Upper lobe of left lung (tissue), 4 donors: ENCODE results near the gene BRD1.

Experiments used
- CTCF ChIP-seq, 6 experiments: fragments of 450-650 bp in 4 of 6; fragments of 200-600 bp in 2 of 6; sonication (generic) in 2 of 6; IDR thresholded peaks; one replicate each; pipeline ENCODE4 v1.5.1; 2016 to 2019; ENCODE audit warnings: antibody characterized with exemption in 6 of 6
- EP300 ChIP-seq, 4 donors: sonication (generic); formaldehyde crosslinking; IDR thresholded peaks; one replicate each; pipeline ENCODE4 v1.5.1; 2017; ENCODE audit warnings: antibody characterized with exemption in 4 of 4, control low read depth in 2 of 4
- POLR2A ChIP-seq, 4 donors: fragments of 450-650 bp; IDR thresholded peaks; one replicate each; pipeline ENCODE4 v1.5.1; 2016 to 2017; ENCODE audit warnings: antibody characterized with exemption in 4 of 4, mild to moderate bottlenecking in 2 of 4
- POLR2AphosphoS5 ChIP-seq, 2 donors: sonication (generic); formaldehyde crosslinking; IDR thresholded peaks; one replicate each; pipeline ENCODE4 v1.5.1; 2017; ENCODE audit warnings: antibody characterized with exemption in 2 of 2

GRCh38 chr22:49807129-49807528 is 20.5 kb downstream of the BRD1 start:
- TF ChIP-seq CTCF (IDR thresholded peaks at IDR 0.05): no peak
- no peak for TF ChIP-seq POLR2A (IDR thresholded peaks at IDR 0.05)
- no peak for TF ChIP-seq POLR2AphosphoS5 (IDR thresholded peaks at IDR 0.05)
- no peak for TF ChIP-seq EP300 (IDR thresholded peaks at IDR 0.05)
